OCI-LY1 (cell line): Measurements from ENCODE around the gene ZDHHC12.

Experiments used
- EZH2 ChIP-seq: fragments of 200-600 bp; sonication (generic), shearing (Covaris generic); IDR thresholded peaks from 2 replicates; pipeline ENCODE4 v1.8.0; 2017; ENCODE audit warnings: borderline replicate concordance, mixed run types, mild to moderate bottlenecking, antibody characterized with exemption, low read length, moderate library complexity, mixed read lengths
- TF ChIP-seq, protein P1 (sequence below): fragments of 200-600 bp; sonication (generic), shearing (Covaris generic); IDR thresholded peaks from 2 replicates; pipeline ENCODE4 v1.5.1; 2017; ENCODE audit warnings: mild to moderate bottlenecking, antibody characterized with exemption, low read length, moderate library complexity, mixed read lengths

DNA sequence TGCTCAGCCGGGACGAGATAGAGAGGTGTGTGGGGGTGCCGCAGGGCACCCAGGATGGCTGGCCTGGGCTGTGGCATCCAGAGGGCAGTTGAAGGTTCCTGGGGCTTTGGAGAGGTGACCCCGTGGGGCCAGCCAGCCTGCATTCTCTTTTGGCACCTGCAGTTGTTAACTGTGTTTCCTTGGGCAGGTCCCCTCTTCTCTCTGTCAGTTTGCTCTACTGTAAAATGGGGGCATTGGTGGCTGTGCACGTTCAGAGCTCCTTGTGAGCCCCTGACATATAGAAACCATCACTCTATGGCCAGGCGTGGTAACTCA is 8.5 kb downstream of the ZDHHC12 start:
- TF ChIP-seq, protein P1, sequence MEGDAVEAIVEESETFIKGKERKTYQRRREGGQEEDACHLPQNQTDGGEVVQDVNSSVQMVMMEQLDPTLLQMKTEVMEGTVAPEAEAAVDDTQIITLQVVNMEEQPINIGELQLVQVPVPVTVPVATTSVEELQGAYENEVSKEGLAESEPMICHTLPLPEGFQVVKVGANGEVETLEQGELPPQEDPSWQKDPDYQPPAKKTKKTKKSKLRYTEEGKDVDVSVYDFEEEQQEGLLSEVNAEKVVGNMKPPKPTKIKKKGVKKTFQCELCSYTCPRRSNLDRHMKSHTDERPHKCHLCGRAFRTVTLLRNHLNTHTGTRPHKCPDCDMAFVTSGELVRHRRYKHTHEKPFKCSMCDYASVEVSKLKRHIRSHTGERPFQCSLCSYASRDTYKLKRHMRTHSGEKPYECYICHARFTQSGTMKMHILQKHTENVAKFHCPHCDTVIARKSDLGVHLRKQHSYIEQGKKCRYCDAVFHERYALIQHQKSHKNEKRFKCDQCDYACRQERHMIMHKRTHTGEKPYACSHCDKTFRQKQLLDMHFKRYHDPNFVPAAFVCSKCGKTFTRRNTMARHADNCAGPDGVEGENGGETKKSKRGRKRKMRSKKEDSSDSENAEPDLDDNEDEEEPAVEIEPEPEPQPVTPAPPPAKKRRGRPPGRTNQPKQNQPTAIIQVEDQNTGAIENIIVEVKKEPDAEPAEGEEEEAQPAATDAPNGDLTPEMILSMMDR, result no peak
- TF ChIP-seq EZH2, result no peak
